Hepatocyte (in vitro differentiated cells): Measurements from ENCODE around the gene MUC2.

Experiments used
- CTCF ChIP-seq: fragments of 200-600 bp; sonication (generic); IDR thresholded peaks from 2 replicates; pipeline ENCODE4 v1.5.1; 2016; ENCODE audit warnings: antibody characterized with exemption, mild to moderate bottlenecking; ENCODE audit not compliant: poor library complexity
- EZH2phosphoT487 ChIP-seq: fragments of 200-600 bp; sonication (generic); IDR thresholded peaks from one replicate; pipeline ENCODE4 v1.6.1; 2018; ENCODE audit warnings: antibody characterized with exemption, mild to moderate bottlenecking, low read depth, moderate library complexity; ENCODE audit not compliant: unreplicated experiment, severe bottlenecking

- TF ChIP-seq CTCF, result no peak
- TF ChIP-seq EZH2phosphoT487, result no peak
Observed at GRCh38 chr11:1102221-1102971, 27.7 kb downstream of the MUC2 start.
